Osteoblast (primary cell): ENCODE data around the gene PPFIA1. TPM values are rescaled to one million over a fixed set of nuclear protein-coding genes. Genes with fewer than 3 reads are reported as not detected.

Experiments used
- DNase-seq: peaks from one replicate; pipeline ENCODE4 v3.0.0; 2011; ENCODE audit warnings: low spot score, mixed read lengths; ENCODE audit not compliant: insufficient read length; ENCODE audit errors: missing footprints
- H2AFZ ChIP-seq: 2 replicates; pipeline ENCODE4 v1.6.0; 2011; ENCODE audit warnings: mild to moderate bottlenecking, low read length
- H3K27ac ChIP-seq: 2 replicates; pipeline ENCODE4 v1.5.1; 2011; ENCODE audit warnings: mild to moderate bottlenecking, low read depth, low read length, moderate library complexity
- H3K27me3 ChIP-seq: 2 replicates; pipeline ENCODE4 v1.6.0; 2012; ENCODE audit warnings: mild to moderate bottlenecking, control low read depth, inconsistent platforms, low read length, moderate library complexity; ENCODE audit not compliant: insufficient read depth
- H3K36me3 ChIP-seq: 2 replicates; pipeline ENCODE4 v1.5.1; 2011; ENCODE audit warnings: mild to moderate bottlenecking, low read length, control low read depth, moderate library complexity; ENCODE audit not compliant: insufficient read depth
- H3K4me1 ChIP-seq: 2 replicates; pipeline ENCODE4 v1.5.1; 2011; ENCODE audit warnings: mild to moderate bottlenecking, low read length, control low read depth, moderate library complexity; ENCODE audit not compliant: insufficient read depth
- H3K4me2 ChIP-seq: 2 replicates; pipeline ENCODE4 v1.6.0; 2011; ENCODE audit warnings: mild to moderate bottlenecking, low read length; ENCODE audit not compliant: insufficient read depth
- H3K4me3 ChIP-seq: fragments of 200-600 bp; sonication (generic); 3 replicates; pipeline ENCODE4 v1.5.1; 2012; ENCODE audit warnings: mild to moderate bottlenecking, low read length, inconsistent platforms; ENCODE audit not compliant: insufficient read depth
- H3K79me2 ChIP-seq: 2 replicates; pipeline ENCODE4 v1.6.0; 2012; ENCODE audit warnings: mild to moderate bottlenecking, low read length, control low read depth, inconsistent platforms; ENCODE audit not compliant: insufficient read depth
- H3K9me3 ChIP-seq: 2 replicates; pipeline ENCODE4 v1.5.1; 2011; ENCODE audit warnings: low read depth, low read length, control low read depth
- H4K20me1 ChIP-seq: 2 replicates; pipeline ENCODE4 v1.6.0; 2012; ENCODE audit warnings: mild to moderate bottlenecking, low read length, control low read depth; ENCODE audit not compliant: insufficient read depth
- CTCF ChIP-seq: IDR thresholded peaks from 2 replicates; pipeline ENCODE4 v1.5.1; 2011; ENCODE audit warnings: mild to moderate bottlenecking, low read depth, low read length, moderate library complexity; ENCODE audit errors: extremely low read depth
- total RNA-seq: library from RNA; depleted of rRNA; stranded (reverse); fragments of >200 nt; gene quantifications from 2 replicates; pipeline ENCODE4 v1.2.3, GENCODE V29; 2012

PPFIA1 gene
- total RNA-seq, 1 donor = 110 TPM

- Histone ChIP-seq H4K20me1 (peaks cover 3% of the 10 kb centered on the region), H3K4me2 (no peak overlapping the region), H3K4me1 (peaks cover 12% of the 10 kb centered on the region), H2AFZ (no peak overlapping the region), H3K9me3 (no peaks in the 10 kb centered on the region), H3K4me3 (no peak overlapping the region), H3K36me3 (peaks cover 3% of the 10 kb centered on the region), H3K27me3 (no peaks in the 10 kb centered on the region), H3K79me2 (peaks cover 80% of the 10 kb centered on the region), H3K27ac (no peak overlapping the region)
- no peak for TF ChIP-seq CTCF
- no peak for DNase-seq
Observed at GRCh38 chr11:70311616-70312015, 41.1 kb downstream of the PPFIA1 start.

- no peak for DNase-seq
- Histone ChIP-seq H3K4me3 (no peak overlapping the region), H4K20me1 (peaks cover 4% of the 10 kb centered on the region), H3K36me3 (peaks cover 3% of the 10 kb centered on the region), H3K4me1 (peaks cover 2% of the 10 kb centered on the region), H3K9me3 (no peaks in the 10 kb centered on the region), H3K4me2 (no peak overlapping the region), H3K27ac (no peak overlapping the region), H3K27me3 (no peaks in the 10 kb centered on the region), H3K79me2 (peaks cover 83% of the 10 kb centered on the region), H2AFZ (no peak overlapping the region)
- no peak for TF ChIP-seq CTCF
Observed at GRCh38 chr11:70312401-70313357, 42.2 kb downstream of the PPFIA1 start.

- peaks cover 4% of the 10 kb centered on the region for H4K20me1 ChIP-seq
Observed at GRCh38 chr11:70313945-70314344, 43.5 kb downstream of the PPFIA1 start.

More at GRCh38 chr11:70313945-70314344, 43.5 kb downstream of the PPFIA1 start:
- Histone ChIP-seq H3K4me3 (no peak overlapping the region), H3K79me2 (peaks cover 77% of the 10 kb centered on the region), H3K27me3 (no peaks in the 10 kb centered on the region), H3K36me3 (peaks cover 3% of the 10 kb centered on the region), H3K4me1 (no peaks in the 10 kb centered on the region), H2AFZ (no peak overlapping the region), H3K4me2 (no peak overlapping the region), H3K9me3 (no peaks in the 10 kb centered on the region), H3K27ac (no peak overlapping the region)
- TF ChIP-seq CTCF = no peak
- no peak for DNase-seq
